ENCODE data around the gene ZNF530. TPM values are rescaled to one million over a fixed set of nuclear protein-coding genes. Genes with fewer than 3 reads are reported as not detected.

The ZNF530 gene
- polyA plus RNA-seq, 3 donors: 0.72 to 1.3 (median 0.84) TPM

DNA sequence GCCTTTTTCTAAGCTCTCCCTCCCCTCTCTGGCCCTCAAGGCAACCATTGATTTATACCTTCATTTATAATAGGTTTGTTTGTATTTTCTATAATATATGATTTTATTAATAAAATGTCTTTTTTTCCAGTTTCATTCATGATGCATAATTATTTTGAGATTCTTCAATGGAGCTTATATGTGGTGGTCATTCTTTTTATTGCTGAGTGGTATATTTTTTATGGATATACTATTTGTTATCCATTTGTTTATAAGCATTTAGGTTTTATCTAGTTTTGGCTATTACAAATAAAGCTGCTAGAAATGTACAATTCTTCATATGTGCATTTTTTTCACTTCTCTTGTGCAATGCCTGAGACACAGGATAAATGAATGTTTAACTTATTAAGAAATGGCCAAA is 44.0 kb downstream of the ZNF530 start:
- no peaks in the 10 kb centered on the region for H4K20me1 ChIP-seq (ENCODE audit: insufficient read depth, low read length)
- DNase-seq: no peak
- Mint-ChIP-seq H3K36me3 (peaks cover 42 to 44% of the 10 kb centered on the region in 2 donors), H3K27ac (no peak overlapping the region), H3K4me3 (no peak overlapping the region), H3K4me1 (no peaks in the 10 kb centered on the region), H3K9me3 (peaks cover 46 to 86% (median 70%) of the 10 kb centered on the region in 7 donors), H3K27me3 (ENCODE audit: low read depth in 3 of 3) (no peaks in the 10 kb centered on the region)
- H3K27me3 ChIP-seq (ENCODE audit: control insufficient read depth in 2 of 2, insufficient read depth in 2 of 2, low read length in 2 of 2): no peaks in the 10 kb centered on the region
- H3K36me3 ChIP-seq (replicated peaks in 1 of 2; ENCODE audit: control insufficient read depth in 1 of 2, insufficient read depth in 2 of 2, low read length in 2 of 2): peaks cover 29 to 46% of the 10 kb centered on the region in 2 donors
- no peak overlapping the region for H2AFZ ChIP-seq (ENCODE audit: insufficient read depth, low read depth, low read length, poor library complexity, severe bottlenecking)
- TF ChIP-seq, protein P1, sequence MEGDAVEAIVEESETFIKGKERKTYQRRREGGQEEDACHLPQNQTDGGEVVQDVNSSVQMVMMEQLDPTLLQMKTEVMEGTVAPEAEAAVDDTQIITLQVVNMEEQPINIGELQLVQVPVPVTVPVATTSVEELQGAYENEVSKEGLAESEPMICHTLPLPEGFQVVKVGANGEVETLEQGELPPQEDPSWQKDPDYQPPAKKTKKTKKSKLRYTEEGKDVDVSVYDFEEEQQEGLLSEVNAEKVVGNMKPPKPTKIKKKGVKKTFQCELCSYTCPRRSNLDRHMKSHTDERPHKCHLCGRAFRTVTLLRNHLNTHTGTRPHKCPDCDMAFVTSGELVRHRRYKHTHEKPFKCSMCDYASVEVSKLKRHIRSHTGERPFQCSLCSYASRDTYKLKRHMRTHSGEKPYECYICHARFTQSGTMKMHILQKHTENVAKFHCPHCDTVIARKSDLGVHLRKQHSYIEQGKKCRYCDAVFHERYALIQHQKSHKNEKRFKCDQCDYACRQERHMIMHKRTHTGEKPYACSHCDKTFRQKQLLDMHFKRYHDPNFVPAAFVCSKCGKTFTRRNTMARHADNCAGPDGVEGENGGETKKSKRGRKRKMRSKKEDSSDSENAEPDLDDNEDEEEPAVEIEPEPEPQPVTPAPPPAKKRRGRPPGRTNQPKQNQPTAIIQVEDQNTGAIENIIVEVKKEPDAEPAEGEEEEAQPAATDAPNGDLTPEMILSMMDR (IDR thresholded peaks at IDR 0.05): no peak
- intact Hi-C loops (cut with micrococcal nuclease): no loop called here
- H3K9me3 ChIP-seq (replicated peaks in 1 of 2; ENCODE audit: control insufficient read depth in 1 of 2, insufficient read depth in 1 of 2, low read length in 2 of 2): peaks cover 79 to 90% of the 10 kb centered on the region in 2 donors
- no peaks in the 10 kb centered on the region for H3K4me1 ChIP-seq (ENCODE audit: control insufficient read depth in 1 of 2, insufficient read depth in 2 of 2, low read length in 2 of 2)
- no peak overlapping the region for H3K9ac ChIP-seq (ENCODE audit: insufficient read depth, low read length, poor library complexity, severe bottlenecking)
- H3K27ac ChIP-seq (ENCODE audit: low read depth in 1 of 2, low read length in 2 of 2): no peak overlapping the region
- H3K4me2 ChIP-seq (replicated peaks; ENCODE audit: extremely low read depth, low read length, poor library complexity, severe bottlenecking): no peak overlapping the region
- H3K4me3 ChIP-seq (replicated peaks in 1 of 3; ENCODE audit: low read depth in 2 of 3, low read length in 3 of 3): no peak overlapping the region
- H3K79me2 ChIP-seq (ENCODE audit: insufficient read depth, low read length): no peaks in the 10 kb centered on the region

DNA sequence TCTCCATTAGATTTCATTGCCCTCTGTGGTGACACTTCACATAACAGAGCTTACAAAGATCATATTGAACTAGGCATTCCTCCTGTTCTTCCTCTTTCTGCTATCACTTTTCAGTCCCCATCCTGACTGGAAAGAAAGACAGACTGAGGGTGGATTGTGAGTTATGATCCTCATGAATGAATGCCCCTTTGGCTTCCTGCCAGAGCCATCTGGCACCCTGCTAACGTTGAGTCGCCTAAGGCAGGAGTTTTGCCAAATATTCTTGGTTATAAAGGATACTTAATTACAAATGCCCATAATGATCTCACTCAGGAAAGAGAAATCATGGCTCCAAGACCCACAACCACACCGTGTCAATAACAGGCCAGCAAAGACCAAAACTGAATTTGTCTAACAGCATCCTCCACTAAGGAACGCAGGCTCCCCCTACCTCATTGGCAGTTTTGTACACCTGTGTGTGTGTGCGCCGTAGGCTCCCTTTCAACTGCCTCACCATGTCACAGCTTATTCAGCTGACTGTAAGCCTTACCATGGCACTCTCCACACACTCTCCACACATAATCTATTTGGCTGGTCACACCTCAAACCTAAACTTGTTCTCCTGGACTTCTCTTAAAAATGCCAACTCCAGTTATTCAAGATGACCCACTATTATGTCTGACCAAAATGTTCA is 48.8 kb downstream of the ZNF530 start:
- no peaks in the 10 kb centered on the region for H3K4me1 ChIP-seq (ENCODE audit: control insufficient read depth in 1 of 2, insufficient read depth in 2 of 2, low read length in 2 of 2)
- H2AFZ ChIP-seq (ENCODE audit: insufficient read depth, low read depth, low read length, poor library complexity, severe bottlenecking): no peak overlapping the region
- peaks cover 33 to 85% (median 68%) of the 10 kb centered on the region in 7 donors for H3K9me3 Mint-ChIP-seq
- WGBS (ENCODE audit: insufficient coverage): 93% methylated on average over 3 of the region's 6 CpGs
- DNase-seq: no peak
- H3K27me3 ChIP-seq (ENCODE audit: control insufficient read depth in 2 of 2, insufficient read depth in 2 of 2, low read length in 2 of 2): no peaks in the 10 kb centered on the region
- H3K9ac ChIP-seq (ENCODE audit: insufficient read depth, low read length, poor library complexity, severe bottlenecking): no peak overlapping the region
- intact Hi-C loops (cut with micrococcal nuclease): no loop called here
- no peaks in the 10 kb centered on the region for H3K36me3 Mint-ChIP-seq
- no peaks in the 10 kb centered on the region for H3K36me3 ChIP-seq (replicated peaks in 1 of 2; ENCODE audit: control insufficient read depth in 1 of 2, insufficient read depth in 2 of 2, low read length in 2 of 2)
- no peak overlapping the region for H3K27ac ChIP-seq (ENCODE audit: low read depth in 1 of 2, low read length in 2 of 2)
- no peaks in the 10 kb centered on the region for H3K27me3 Mint-ChIP-seq (ENCODE audit: low read depth in 3 of 3)
- H3K4me1 Mint-ChIP-seq: no peaks in the 10 kb centered on the region
- TF ChIP-seq, protein P1 (IDR thresholded peaks at IDR 0.05): no peak
- H4K20me1 ChIP-seq (ENCODE audit: insufficient read depth, low read length): no peaks in the 10 kb centered on the region
- H3K4me3 Mint-ChIP-seq: no peak overlapping the region
- H3K9me3 ChIP-seq (replicated peaks in 1 of 2; ENCODE audit: control insufficient read depth in 1 of 2, insufficient read depth in 1 of 2, low read length in 2 of 2): peaks cover 74 to 79% of the 10 kb centered on the region in 2 donors
- H3K27ac Mint-ChIP-seq: no peak overlapping the region
- H3K4me3 ChIP-seq (replicated peaks in 1 of 3; ENCODE audit: low read depth in 2 of 3, low read length in 3 of 3): no peak overlapping the region
- H3K79me2 ChIP-seq (ENCODE audit: insufficient read depth, low read length): no peaks in the 10 kb centered on the region
- H3K4me2 ChIP-seq (replicated peaks; ENCODE audit: extremely low read depth, low read length, poor library complexity, severe bottlenecking): no peak overlapping the region

All from CD14-positive monocyte (primary cell).